ENCODE results near the gene CDK19.
"Not testable (repeated sequence)": the region's sequence is repeated elsewhere in the genome, so short reads cannot be mapped to it uniquely, and the experiment has no call there.

GRCh38 chr6:110753936-110754668 is 61.2 kb downstream of the CDK19 start:
- not testable (repeated sequence) for TF ChIP-seq GRHL1 (CRISPR knock-in tag; conservative IDR thresholded peaks at IDR 0.05); POLR2A (IDR thresholded peaks at IDR 0.05; ENCODE audit: insufficient read depth in 1 of 2, low read depth in 2 of 2, low read length in 2 of 2); EP300 (IDR thresholded peaks at IDR 0.05; ENCODE audit: low read depth in 2 of 2, low read length in 2 of 2); EP300 (CRISPR knock-in tag; IDR thresholded peaks at IDR 0.05; ENCODE audit: borderline replicate concordance); CREB1 (IDR thresholded peaks at IDR 0.05); CREB1 (CRISPR knock-in tag; IDR thresholded peaks at IDR 0.05); ZNF124 (CRISPR knock-in tag; IDR thresholded peaks at IDR 0.05); DMTF1 (CRISPR knock-in tag; IDR thresholded peaks at IDR 0.05); ZNF484 (CRISPR knock-in tag; IDR thresholded peaks at IDR 0.05; ENCODE audit: borderline replicate concordance, low read depth); SP140L (CRISPR knock-in tag; IDR thresholded peaks at IDR 0.05; ENCODE audit: borderline replicate concordance)
- TF ChIP-seq, protein P1, sequence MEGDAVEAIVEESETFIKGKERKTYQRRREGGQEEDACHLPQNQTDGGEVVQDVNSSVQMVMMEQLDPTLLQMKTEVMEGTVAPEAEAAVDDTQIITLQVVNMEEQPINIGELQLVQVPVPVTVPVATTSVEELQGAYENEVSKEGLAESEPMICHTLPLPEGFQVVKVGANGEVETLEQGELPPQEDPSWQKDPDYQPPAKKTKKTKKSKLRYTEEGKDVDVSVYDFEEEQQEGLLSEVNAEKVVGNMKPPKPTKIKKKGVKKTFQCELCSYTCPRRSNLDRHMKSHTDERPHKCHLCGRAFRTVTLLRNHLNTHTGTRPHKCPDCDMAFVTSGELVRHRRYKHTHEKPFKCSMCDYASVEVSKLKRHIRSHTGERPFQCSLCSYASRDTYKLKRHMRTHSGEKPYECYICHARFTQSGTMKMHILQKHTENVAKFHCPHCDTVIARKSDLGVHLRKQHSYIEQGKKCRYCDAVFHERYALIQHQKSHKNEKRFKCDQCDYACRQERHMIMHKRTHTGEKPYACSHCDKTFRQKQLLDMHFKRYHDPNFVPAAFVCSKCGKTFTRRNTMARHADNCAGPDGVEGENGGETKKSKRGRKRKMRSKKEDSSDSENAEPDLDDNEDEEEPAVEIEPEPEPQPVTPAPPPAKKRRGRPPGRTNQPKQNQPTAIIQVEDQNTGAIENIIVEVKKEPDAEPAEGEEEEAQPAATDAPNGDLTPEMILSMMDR (CRISPR knock-in tag; IDR thresholded peaks at IDR 0.05): not testable (repeated sequence)

Data from HepG2 (cell line).